DMS53 treated with DMSO at 0.1 percent for 48 hours (cell line): ENCODE measurements around the gene STAB2.
A peak's percentile ranks its signal among the peaks of the same experiment; 100 is the strongest.

Experiments used
- DNase-seq: peaks from one replicate; lab custom pipeline; 2025; ENCODE audit not compliant: unreplicated experiment; lab: John Stamatoyannopoulos, UW

Gene STAB2

GRCh38 chr12:103586132-103586531, 941 bp upstream of the STAB2 start:
- DNase-seq: no peak

- DNase-seq: no peak
Measured at GRCh38 chr12:103588680-103589079, 1.6 kb downstream of the STAB2 start.

GRCh38 chr12:103589517-103589916, 2.4 kb downstream of the STAB2 start:
- DNase-seq: no peak

- no peak for DNase-seq
Measured at GRCh38 chr12:103590271-103590670, 3.2 kb downstream of the STAB2 start.

GRCh38 chr12:103596981-103597380, 9.9 kb downstream of the STAB2 start:
- DNase-seq: no peak

- no peak for DNase-seq
Measured at GRCh38 chr12:103599274-103599673, 12.2 kb downstream of the STAB2 start.

- DNase-seq: no peak
Measured at GRCh38 chr12:103600967-103601728, 14.1 kb downstream of the STAB2 start.

- DNase-seq: no peak
Measured at GRCh38 chr12:103620395-103620794, 33.3 kb downstream of the STAB2 start.

GRCh38 chr12:103623716-103624115, 36.6 kb downstream of the STAB2 start:
- no peak for DNase-seq

GRCh38 chr12:103626498-103626897, 39.4 kb downstream of the STAB2 start:
- DNase-seq: peak; percentile 98

GRCh38 chr12:103627189-103627855, 40.2 kb downstream of the STAB2 start:
- DNase-seq: no peak

- DNase-seq: peak; percentile 66
Measured at GRCh38 chr12:103632554-103633216, 45.6 kb downstream of the STAB2 start.

GRCh38 chr12:103634732-103635131, 47.7 kb downstream of the STAB2 start:
- no peak for DNase-seq

GRCh38 chr12:103635419-103635818, 48.3 kb downstream of the STAB2 start:
- DNase-seq: no peak

GRCh38 chr12:103637021-103637420, 49.9 kb downstream of the STAB2 start:
- no peak for DNase-seq

- DNase-seq: no peak
Measured at GRCh38 chr12:103637429-103637828, 50.4 kb downstream of the STAB2 start.

- no peak for DNase-seq
Measured at GRCh38 chr12:103639983-103640382, 52.9 kb downstream of the STAB2 start.

- DNase-seq: no peak
Measured at GRCh38 chr12:103640410-103640809, 53.3 kb downstream of the STAB2 start.

GRCh38 chr12:103640831-103641230, 53.8 kb downstream of the STAB2 start:
- no peak for DNase-seq

- DNase-seq: peak; percentile 48
Measured at GRCh38 chr12:103642240-103642864, 55.3 kb downstream of the STAB2 start.

GRCh38 chr12:103645202-103645601, 58.1 kb downstream of the STAB2 start:
- DNase-seq: no peak

- DNase-seq: no peak
Measured at GRCh38 chr12:103647267-103647666, 60.2 kb downstream of the STAB2 start.
